ENCODE data around the gene KCNC1. TPM values are rescaled to one million over a fixed set of nuclear protein-coding genes. Genes with fewer than 3 reads are reported as not detected.

Gene KCNC1
- total and polyA plus RNA-seq, 5 donors: 0.06 to 0.16 (median 0.09) TPM; not detected in 2

GRCh38 chr11:17740649-17741235 lies 6.2 kb downstream of the KCNC1 start:
- intact Hi-C loops (cut with DNase I): no loop called here
- Histone ChIP-seq H3K27me3 (ENCODE audit: control insufficient read depth, insufficient read depth) (no peaks in the 10 kb centered on the region), H3K9me3 (ENCODE audit: control insufficient read depth, low read length) (no peaks in the 10 kb centered on the region), H3K27ac (ENCODE audit: low read length) (no peak overlapping the region), H3K4me3 (ENCODE audit: low read length) (no peak overlapping the region), H3K4me1 (ENCODE audit: control insufficient read depth, insufficient read depth, low read length) (no peaks in the 10 kb centered on the region)
- ATAC-seq (no peak), DNase-seq (no peak)
- 67% methylated on average over 7 of the region's 7 CpGs for WGBS

DNA sequence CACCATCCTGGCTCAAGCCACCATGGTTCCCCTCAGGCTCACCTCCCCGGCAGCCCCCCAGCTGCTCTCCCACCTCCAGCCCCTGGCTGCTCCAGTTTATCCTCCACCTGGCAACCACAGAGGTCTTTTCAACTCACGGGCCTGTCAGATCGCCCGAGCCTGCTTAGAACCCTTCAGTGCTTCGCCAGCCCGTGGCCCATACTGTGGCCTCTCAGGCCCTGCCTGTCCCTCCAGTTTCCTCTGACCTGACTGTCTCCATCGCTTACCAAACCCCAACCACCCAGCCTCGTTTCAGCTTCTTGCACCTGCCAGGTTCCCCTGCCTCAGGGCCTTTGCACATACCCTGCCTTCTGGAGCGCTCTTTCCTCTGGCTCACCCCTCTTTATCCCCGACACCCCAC lies 6.9 kb downstream of the KCNC1 start:
- DNase-seq: peak in 1 of 3 donors; percentile 10
- Histone ChIP-seq H3K9me3 (ENCODE audit: control insufficient read depth, low read length) (no peaks in the 10 kb centered on the region), H3K4me3 (ENCODE audit: low read length) (no peak overlapping the region), H3K27me3 (ENCODE audit: control insufficient read depth, insufficient read depth) (no peaks in the 10 kb centered on the region), H3K27ac (ENCODE audit: low read length) (no peak overlapping the region), H3K4me1 (ENCODE audit: control insufficient read depth, insufficient read depth, low read length) (no peaks in the 10 kb centered on the region)
- 91% methylated on average over 10 of the region's 10 CpGs for WGBS
- ATAC-seq: no peak
- intact Hi-C loops (cut with DNase I): no loop called here

DNA sequence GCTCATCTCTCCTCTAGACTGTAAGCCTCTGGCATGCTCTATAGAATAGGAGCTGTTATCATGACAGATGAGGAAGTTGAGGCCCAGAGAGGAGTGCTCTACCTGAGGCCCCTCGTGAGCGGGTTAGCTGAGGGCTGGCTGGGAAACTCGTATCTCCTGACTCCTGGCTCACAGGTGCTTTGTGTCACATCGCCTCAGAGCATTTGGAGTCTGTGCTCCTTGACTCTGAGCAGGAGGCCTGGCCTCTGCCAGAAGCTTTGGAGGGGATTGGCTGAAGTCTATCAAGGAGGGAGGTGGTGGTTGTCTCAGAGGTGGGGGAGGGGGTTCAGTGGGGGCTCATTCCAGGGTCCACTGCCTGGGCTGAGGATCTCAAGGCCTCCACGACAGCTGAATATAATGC lies 7.4 kb downstream of the KCNC1 start:
- ATAC-seq (no peak), DNase-seq (no peak)
- Histone ChIP-seq H3K4me1 (ENCODE audit: control insufficient read depth, insufficient read depth, low read length) (no peaks in the 10 kb centered on the region), H3K4me3 (ENCODE audit: low read length) (no peak overlapping the region), H3K9me3 (ENCODE audit: control insufficient read depth, low read length) (no peaks in the 10 kb centered on the region), H3K27me3 (ENCODE audit: control insufficient read depth, insufficient read depth) (no peaks in the 10 kb centered on the region), H3K27ac (ENCODE audit: low read length) (no peak overlapping the region)
- intact Hi-C loops (cut with DNase I): no loop called here
- WGBS: 69% methylated on average over 5 of the region's 5 CpGs

GRCh38 chr11:17743026-17743807 lies 8.6 kb downstream of the KCNC1 start:
- Histone ChIP-seq H3K9me3 (ENCODE audit: control insufficient read depth, low read length) (no peaks in the 10 kb centered on the region), H3K27me3 (ENCODE audit: control insufficient read depth, insufficient read depth) (no peaks in the 10 kb centered on the region), H3K4me1 (ENCODE audit: control insufficient read depth, insufficient read depth, low read length) (no peaks in the 10 kb centered on the region), H3K4me3 (ENCODE audit: low read length) (no peak overlapping the region), H3K27ac (ENCODE audit: low read length) (no peak overlapping the region)
- intact Hi-C loops (cut with DNase I): no loop called here
- 90% methylated on average over 13 of the region's 13 CpGs for WGBS
- DNase-seq: peak in 1 of 3 donors; percentile 19
- no peak for ATAC-seq

DNA sequence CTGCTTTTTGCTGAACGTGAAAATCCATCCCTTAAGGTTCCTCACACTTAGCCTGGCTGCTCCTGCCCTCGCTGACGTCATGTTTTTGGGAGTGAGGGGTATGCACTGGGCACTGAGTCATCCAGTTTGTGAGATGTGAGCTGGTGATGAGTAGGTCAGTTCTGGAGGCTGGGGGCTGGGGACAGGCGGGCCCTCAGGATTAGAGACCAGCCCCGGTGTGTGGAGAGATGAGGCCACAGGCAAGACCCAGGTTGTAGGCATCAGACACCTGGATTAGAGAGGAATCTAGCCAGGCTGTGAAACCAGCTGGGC lies 9.2 kb downstream of the KCNC1 start:
- ATAC-seq: no peak
- H3K27me3 ChIP-seq (ENCODE audit: control insufficient read depth, insufficient read depth): no peaks in the 10 kb centered on the region
- intact Hi-C loops (cut with DNase I): no loop called here
- no peak overlapping the region for H3K27ac ChIP-seq (ENCODE audit: low read length)
- 72% methylated on average over 5 of the region's 5 CpGs for WGBS
- H3K4me3 ChIP-seq (ENCODE audit: low read length): no peak overlapping the region
- peak in 1 of 3 donors; percentile 9 for DNase-seq
- H3K9me3 ChIP-seq (ENCODE audit: control insufficient read depth, low read length): no peaks in the 10 kb centered on the region
- no peaks in the 10 kb centered on the region for H3K4me1 ChIP-seq (ENCODE audit: control insufficient read depth, insufficient read depth, low read length)

DNA sequence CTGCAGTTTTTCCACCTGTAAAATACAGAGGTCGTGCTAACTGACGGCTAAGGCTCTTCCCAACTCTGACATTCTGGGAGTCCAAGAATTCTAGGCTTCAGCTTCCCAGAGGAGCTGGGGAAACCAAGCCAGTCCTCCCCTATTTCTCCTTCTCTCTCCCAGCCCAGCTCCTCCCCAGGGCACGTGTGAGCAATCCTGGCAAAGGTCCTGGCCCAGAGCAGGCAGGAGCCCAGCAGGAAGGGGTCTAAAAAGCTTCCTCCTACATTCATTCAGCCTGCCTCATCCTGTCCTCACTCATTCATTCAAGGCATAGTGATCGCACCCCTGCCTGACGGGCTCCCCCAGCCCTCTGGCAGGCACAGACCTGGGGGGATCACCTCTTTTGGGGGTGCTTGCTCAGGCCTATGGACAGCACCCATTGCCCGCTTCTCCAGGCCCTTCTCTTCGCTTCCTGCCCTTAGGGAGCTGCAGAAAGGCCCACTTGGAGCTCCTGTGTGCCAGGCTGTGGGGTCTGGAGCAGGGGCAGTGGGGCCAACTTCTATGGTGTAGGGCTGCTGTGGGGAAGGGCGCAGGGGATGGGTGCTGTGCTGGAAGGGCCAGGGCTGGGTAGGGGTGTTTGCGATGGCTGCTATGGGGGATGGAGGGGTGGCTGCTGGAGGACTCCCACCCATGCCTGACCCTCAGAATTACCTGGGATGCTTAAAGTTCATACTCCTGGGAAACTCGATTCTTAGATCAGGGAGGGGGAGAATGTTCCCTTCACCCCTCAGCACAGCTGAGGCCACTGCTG lies 9.8 kb downstream of the KCNC1 start:
- Histone ChIP-seq H3K4me3 (ENCODE audit: low read length) (no peak overlapping the region), H3K4me1 (ENCODE audit: control insufficient read depth, insufficient read depth, low read length) (no peaks in the 10 kb centered on the region), H3K27ac (ENCODE audit: low read length) (no peak overlapping the region), H3K27me3 (ENCODE audit: control insufficient read depth, insufficient read depth) (no peaks in the 10 kb centered on the region), H3K9me3 (ENCODE audit: control insufficient read depth, low read length) (no peaks in the 10 kb centered on the region)
- intact Hi-C loops (cut with DNase I): no loop called here
- WGBS: 71% methylated on average over 10 of the region's 10 CpGs
- no peak for ATAC-seq
- peak in 1 of 3 donors; percentile 35 for DNase-seq

DNA sequence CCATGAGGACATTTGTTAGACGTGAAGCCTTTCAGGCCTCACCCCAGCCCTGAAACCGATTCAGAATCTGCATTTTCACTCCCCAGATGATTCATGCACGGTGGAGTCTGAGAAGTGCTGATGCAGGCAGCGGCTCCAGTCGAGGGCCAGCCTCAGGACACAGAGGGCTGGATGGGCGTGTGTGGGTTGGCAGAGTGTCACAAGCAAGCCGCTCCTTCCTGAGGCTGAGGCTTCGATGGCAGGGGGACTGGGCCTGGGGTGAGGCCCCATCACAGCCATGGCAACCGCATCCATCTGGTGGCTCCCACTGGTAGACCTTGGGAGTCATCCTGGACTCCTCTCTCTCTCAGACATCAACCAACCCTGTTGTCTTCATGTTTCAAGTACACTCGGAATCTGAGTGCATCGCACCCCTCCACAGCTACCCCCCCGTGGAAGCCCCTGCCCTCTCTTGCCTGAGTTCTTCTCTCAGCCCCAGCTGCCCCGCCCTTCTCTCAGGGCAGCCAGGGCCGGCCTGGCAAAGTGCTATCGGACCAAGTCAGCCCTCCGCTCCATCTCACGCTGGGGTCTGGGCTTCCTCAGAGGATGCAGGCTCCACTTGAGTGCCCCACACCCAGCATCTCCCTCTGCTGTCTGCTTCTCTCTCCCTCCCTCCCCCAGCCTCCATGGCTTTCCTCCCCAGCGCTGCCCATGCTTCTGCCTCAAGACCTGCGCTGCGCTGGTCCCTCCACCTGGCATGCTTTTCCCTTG lies 10.6 kb downstream of the KCNC1 start:
- H3K9me3 ChIP-seq (ENCODE audit: control insufficient read depth, low read length): no peaks in the 10 kb centered on the region
- H3K27ac ChIP-seq (ENCODE audit: low read length): no peak overlapping the region
- H3K4me3 ChIP-seq (ENCODE audit: low read length): no peak overlapping the region
- peak in 1 of 3 donors; percentile 32 for DNase-seq
- intact Hi-C loops (cut with DNase I): no loop called here
- no peak for ATAC-seq
- no peaks in the 10 kb centered on the region for H3K4me1 ChIP-seq (ENCODE audit: control insufficient read depth, insufficient read depth, low read length)
- no peaks in the 10 kb centered on the region for H3K27me3 ChIP-seq (ENCODE audit: control insufficient read depth, insufficient read depth)
- WGBS: 82% methylated on average over 20 of the region's 20 CpGs

GRCh38 chr11:17746096-17746495 lies 11.5 kb downstream of the KCNC1 start:
- DNase-seq: peak in 1 of 3 donors; percentile 9
- no peak overlapping the region for H3K4me3 ChIP-seq (ENCODE audit: low read length)
- no peaks in the 10 kb centered on the region for H3K4me1 ChIP-seq (ENCODE audit: control insufficient read depth, insufficient read depth, low read length)
- no peaks in the 10 kb centered on the region for H3K27me3 ChIP-seq (ENCODE audit: control insufficient read depth, insufficient read depth)
- WGBS: 77% methylated on average over 11 of the region's 11 CpGs
- intact Hi-C loops (cut with DNase I): no loop called here
- no peak overlapping the region for H3K27ac ChIP-seq (ENCODE audit: low read length)
- ATAC-seq: no peak
- H3K9me3 ChIP-seq (ENCODE audit: control insufficient read depth, low read length): no peaks in the 10 kb centered on the region

DNA sequence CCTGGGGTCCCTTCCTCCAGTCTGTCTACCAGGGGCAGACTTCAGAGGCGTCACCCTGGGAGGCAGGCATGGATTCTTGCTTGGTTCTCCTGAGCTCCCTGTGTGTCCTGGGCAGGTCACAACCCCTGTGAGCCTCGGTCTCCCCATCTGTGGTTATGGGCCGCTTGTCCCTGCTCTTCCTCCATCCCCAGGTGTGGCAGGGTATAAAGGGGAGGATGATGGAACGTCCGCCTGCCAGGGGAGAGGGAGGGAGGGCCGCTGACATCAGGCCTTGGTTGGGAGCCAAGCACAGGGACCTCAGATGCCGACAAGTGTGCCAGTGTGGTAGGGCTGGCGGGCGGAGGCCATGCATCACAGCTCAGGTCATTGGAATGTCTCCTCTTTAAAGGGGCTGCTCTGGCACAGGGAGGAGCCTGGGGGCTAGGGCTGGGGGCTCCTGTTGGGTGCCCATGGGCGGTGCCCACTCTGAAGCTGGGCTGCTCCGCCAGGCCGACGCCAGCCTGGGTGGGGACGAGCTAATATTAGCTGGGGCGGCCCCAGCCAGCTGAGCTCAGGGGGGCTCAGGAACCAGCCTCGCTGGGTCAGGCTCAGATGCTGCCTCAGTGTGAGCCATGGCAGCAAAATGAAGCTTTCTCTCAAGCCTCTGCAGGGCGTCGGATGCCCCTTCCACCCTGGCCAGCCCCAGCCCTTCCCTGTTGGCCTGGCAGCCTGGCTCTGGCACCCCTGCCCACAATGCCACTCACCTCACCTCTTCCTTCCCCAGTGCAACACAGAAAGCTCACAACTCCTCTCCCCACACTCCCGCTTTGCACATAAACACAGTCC lies 12.8 kb downstream of the KCNC1 start:
- no peaks in the 10 kb centered on the region for H3K9me3 ChIP-seq (ENCODE audit: control insufficient read depth, low read length)
- no peaks in the 10 kb centered on the region for H3K27me3 ChIP-seq (ENCODE audit: control insufficient read depth, insufficient read depth)
- intact Hi-C loops (cut with DNase I): no loop called here
- no peak overlapping the region for H3K27ac ChIP-seq (ENCODE audit: low read length)
- no peaks in the 10 kb centered on the region for H3K4me1 ChIP-seq (ENCODE audit: control insufficient read depth, insufficient read depth, low read length)
- no peak overlapping the region for H3K4me3 ChIP-seq (ENCODE audit: low read length)
- ATAC-seq: no peak
- 73% methylated on average over 19 of the region's 19 CpGs for WGBS
- DNase-seq: peak in 1 of 3 donors; percentile 44

- Histone ChIP-seq H3K9me3 (ENCODE audit: control insufficient read depth, low read length) (no peaks in the 10 kb centered on the region), H3K27me3 (ENCODE audit: control insufficient read depth, insufficient read depth) (no peaks in the 10 kb centered on the region), H3K27ac (ENCODE audit: low read length) (no peak overlapping the region), H3K4me1 (ENCODE audit: control insufficient read depth, insufficient read depth, low read length) (no peaks in the 10 kb centered on the region), H3K4me3 (ENCODE audit: low read length) (no peak overlapping the region)
- DNase-seq: no peak
- 79% methylated on average over 8 of the region's 8 CpGs for WGBS
- intact Hi-C loops (cut with DNase I): no loop called here
- ATAC-seq: no peak
Observed at GRCh38 chr11:17748044-17748443, 13.5 kb downstream of the KCNC1 start.
